ENCODE data around the gene VSTM2B.

The VSTM2B gene

DNA sequence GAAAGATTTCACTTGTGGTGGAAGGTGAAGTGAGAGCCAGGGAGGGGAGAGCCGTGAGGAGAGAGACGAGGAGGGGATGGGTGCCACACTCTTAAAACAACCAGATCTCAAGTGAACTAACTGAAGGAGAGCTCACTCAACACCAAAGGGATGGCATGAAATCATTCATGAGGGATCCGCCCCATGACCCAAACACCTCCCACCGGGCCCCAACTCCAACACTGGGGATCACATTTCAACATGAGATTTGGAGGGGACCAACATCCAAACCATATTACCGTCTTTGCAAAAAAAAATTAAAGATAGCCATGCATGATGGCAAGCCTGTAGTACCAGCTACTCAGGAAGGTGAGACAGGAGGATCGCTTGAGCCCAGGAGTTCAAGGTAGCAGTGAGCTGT is 45.4 kb downstream of the VSTM2B start:
- no peak for DNase-seq (ENCODE audit: low spot score in 2 of 2)
- Histone ChIP-seq H3K36me3 (replicated peaks) (no peaks in the 10 kb centered on the region), H3K4me1 (no peaks in the 10 kb centered on the region), H3K9me3 (no peaks in the 10 kb centered on the region), H3K4me3 (no peak overlapping the region), H3K27me3 (ENCODE audit: low read depth) (peaks cover 30% of the 10 kb centered on the region)
- in situ Hi-C loops (cut with MboI; ENCODE audit: low sequenced_read_pairs), result no loop called here

GRCh38 chr19:29573486-29573885 is 47.7 kb downstream of the VSTM2B start:
- in situ Hi-C loops (cut with MboI; ENCODE audit: low sequenced_read_pairs), result no loop called here
- DNase-seq (ENCODE audit: low spot score in 2 of 2), result no peak
- Histone ChIP-seq H3K36me3 (replicated peaks) (no peaks in the 10 kb centered on the region), H3K4me3 (no peak overlapping the region), H3K9me3 (no peaks in the 10 kb centered on the region), H3K4me1 (no peaks in the 10 kb centered on the region), H3K27me3 (ENCODE audit: low read depth) (peaks cover 38% of the 10 kb centered on the region)

- in situ Hi-C loops (cut with MboI; ENCODE audit: low sequenced_read_pairs), result no loop called here
- Histone ChIP-seq H3K4me1 (no peaks in the 10 kb centered on the region), H3K9me3 (no peaks in the 10 kb centered on the region), H3K27me3 (ENCODE audit: low read depth) (peaks cover 38% of the 10 kb centered on the region), H3K36me3 (replicated peaks) (no peaks in the 10 kb centered on the region), H3K4me3 (no peak overlapping the region)
- no peak for DNase-seq (ENCODE audit: low spot score in 2 of 2)
Observed at GRCh38 chr19:29574510-29574909, 48.7 kb downstream of the VSTM2B start.

DNA sequence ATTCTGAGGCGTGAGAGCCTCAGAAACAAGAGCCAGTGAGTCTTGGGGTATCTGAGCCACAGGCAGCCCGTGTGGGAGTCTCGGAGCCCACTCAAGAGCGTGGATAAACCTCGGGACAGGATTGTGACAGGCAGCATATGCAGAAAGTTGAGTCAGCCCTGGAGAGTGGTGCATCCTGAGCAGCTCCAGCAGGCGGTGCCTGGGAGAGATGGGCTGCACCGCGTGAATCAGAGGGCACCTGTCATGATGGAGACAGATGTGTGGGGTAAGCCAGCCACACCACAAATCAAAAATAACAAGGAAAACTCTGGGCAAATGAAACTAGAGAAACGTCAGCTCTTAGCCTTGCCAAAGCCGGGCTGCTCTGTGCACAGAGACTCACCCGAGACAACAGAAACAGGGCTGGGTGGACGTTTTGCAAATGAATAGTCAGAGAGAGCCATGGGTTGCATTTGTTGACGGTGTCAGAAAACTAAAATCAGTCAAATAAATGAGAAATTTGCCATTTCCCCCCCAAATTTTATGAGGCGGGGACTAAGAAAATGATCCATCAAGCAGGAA is 50.3 kb downstream of the VSTM2B start:
- in situ Hi-C loops (cut with MboI; ENCODE audit: low sequenced_read_pairs), result no loop called here
- H3K27me3 ChIP-seq (ENCODE audit: low read depth), result peaks cover 38% of the 10 kb centered on the region
- DNase-seq (ENCODE audit: low spot score in 2 of 2), result no peak

DNA sequence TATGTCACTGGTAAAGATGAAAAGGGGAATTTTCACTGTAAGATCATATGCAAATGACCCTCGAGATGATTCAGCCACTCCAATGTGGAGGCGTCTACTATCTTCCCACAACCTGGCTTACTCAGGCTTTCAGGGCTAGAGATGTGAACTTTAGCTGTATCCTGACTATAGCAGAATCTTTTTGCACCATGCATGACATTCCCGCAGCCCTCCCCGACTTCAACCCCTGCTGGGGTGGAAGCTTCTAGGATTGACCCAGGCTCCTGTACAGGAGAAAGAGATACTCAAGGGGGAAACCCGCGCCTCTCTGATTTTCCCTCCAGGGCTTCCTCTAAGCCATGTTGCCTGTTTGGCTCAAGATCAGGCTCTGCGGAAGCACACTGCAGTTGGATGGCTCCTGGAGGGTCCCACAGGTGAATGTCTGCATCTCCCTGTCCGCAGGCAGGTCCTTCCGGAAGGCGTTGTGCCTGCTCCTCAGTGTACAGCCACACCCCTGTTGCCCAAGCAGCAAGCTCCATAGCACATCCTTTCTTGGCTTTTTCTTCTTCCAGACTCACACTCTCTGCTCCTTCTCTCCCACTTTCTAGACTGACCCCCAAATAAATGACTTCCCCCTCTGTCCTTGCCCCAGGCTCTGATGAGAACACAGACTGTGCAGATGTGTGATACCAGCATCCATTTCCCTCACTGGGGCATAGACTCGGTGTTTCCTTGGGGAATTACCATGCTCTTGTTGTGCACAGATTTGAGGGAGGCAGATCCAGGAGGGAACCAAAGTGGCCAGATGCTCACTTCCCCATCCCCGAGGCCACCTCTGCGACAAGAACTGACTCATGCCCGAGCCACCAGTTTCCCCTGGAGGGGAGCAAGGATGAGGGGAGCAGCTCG is 51.2 kb downstream of the VSTM2B start:
- Histone ChIP-seq H3K4me3 (no peak overlapping the region), H3K9me3 (no peaks in the 10 kb centered on the region), H3K27me3 (ENCODE audit: low read depth) (peaks cover 34% of the 10 kb centered on the region), H3K36me3 (replicated peaks) (no peaks in the 10 kb centered on the region), H3K4me1 (no peaks in the 10 kb centered on the region)
- no peak for DNase-seq (ENCODE audit: low spot score in 2 of 2)
- in situ Hi-C loops (cut with MboI; ENCODE audit: low sequenced_read_pairs), result no loop called here

More for the DNA sequence above, 50.3 kb downstream of the VSTM2B start:
- H3K4me1 ChIP-seq, result no peaks in the 10 kb centered on the region
- no peaks in the 10 kb centered on the region for H3K36me3 ChIP-seq (replicated peaks)
- no peaks in the 10 kb centered on the region for H3K9me3 ChIP-seq
- no peak overlapping the region for H3K4me3 ChIP-seq

DNA sequence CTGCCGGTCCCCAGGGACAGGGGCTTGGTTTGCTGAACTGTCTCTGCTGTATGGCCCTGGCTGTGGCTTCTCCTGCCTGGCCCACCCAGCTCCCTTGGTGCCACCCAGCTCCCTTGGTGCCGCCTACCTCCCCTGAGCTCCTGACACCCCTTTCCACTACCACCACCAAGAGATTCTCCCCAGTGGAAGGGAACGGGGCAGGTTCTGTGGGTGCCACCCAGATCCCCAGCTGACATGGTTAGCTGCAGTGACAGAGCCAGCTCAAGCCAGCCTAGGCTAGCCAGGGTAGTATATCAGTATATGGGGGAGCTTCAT is 51.8 kb downstream of the VSTM2B start:
- no peaks in the 10 kb centered on the region for H3K4me1 ChIP-seq
- no peaks in the 10 kb centered on the region for H3K9me3 ChIP-seq
- no peak for DNase-seq (ENCODE audit: low spot score in 2 of 2)
- H3K4me3 ChIP-seq, result no peak overlapping the region
- H3K27me3 ChIP-seq (ENCODE audit: low read depth), result peaks cover 34% of the 10 kb centered on the region
- H3K36me3 ChIP-seq (replicated peaks), result no peaks in the 10 kb centered on the region
- in situ Hi-C loops (cut with MboI; ENCODE audit: low sequenced_read_pairs), result no loop called here

GRCh38 chr19:29578349-29578748 is 52.6 kb downstream of the VSTM2B start:
- Histone ChIP-seq H3K36me3 (replicated peaks) (no peaks in the 10 kb centered on the region), H3K9me3 (no peaks in the 10 kb centered on the region), H3K4me1 (no peaks in the 10 kb centered on the region), H3K27me3 (ENCODE audit: low read depth) (peaks cover 31% of the 10 kb centered on the region), H3K4me3 (no peak overlapping the region)
- in situ Hi-C loops (cut with MboI; ENCODE audit: low sequenced_read_pairs), result no loop called here
- no peak for DNase-seq (ENCODE audit: low spot score in 2 of 2)

DNA sequence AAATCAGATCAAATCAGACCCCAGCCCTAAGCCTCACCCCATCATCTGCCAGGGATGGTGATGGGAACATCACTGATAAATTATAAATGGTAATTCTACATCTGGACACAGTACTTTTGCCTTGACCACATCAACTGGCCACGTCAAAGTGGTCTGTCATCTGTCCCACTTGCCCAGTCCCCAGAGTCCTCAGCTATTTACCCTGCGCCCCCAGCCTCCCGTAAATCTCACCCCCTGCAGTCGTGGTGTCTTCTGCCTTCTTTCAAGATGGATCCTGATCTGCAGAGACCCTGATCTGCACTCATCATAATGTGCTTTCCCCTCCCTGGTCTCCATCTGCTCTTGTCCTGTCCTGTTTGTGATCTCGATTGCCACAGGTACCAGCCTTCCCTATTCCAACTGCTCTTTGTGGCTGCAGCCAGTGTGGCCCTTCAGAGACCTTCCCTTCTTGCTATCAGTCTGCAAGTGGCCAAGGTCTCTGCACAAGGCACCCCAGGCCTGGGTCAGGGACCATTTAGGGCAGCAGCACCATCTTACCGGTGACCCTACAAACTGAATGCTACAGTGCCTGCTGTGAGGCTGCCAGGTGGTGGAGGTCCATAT is 53.6 kb downstream of the VSTM2B start:
- Histone ChIP-seq H3K36me3 (replicated peaks) (no peaks in the 10 kb centered on the region), H3K9me3 (no peaks in the 10 kb centered on the region), H3K27me3 (ENCODE audit: low read depth) (peaks cover 26% of the 10 kb centered on the region), H3K4me1 (no peaks in the 10 kb centered on the region), H3K4me3 (no peak overlapping the region)
- in situ Hi-C loops (cut with MboI; ENCODE audit: low sequenced_read_pairs), result no loop called here
- no peak for DNase-seq (ENCODE audit: low spot score in 2 of 2)

- H3K4me3 ChIP-seq, result no peak overlapping the region
- no peaks in the 10 kb centered on the region for H3K4me1 ChIP-seq
- in situ Hi-C loops (cut with MboI; ENCODE audit: low sequenced_read_pairs), result no loop called here
- DNase-seq (ENCODE audit: low spot score in 2 of 2), result no peak
- peaks cover 6% of the 10 kb centered on the region; the same call in 1 of the 2 replicates for H3K27me3 ChIP-seq (ENCODE audit: low read depth)
- H3K9me3 ChIP-seq, result no peaks in the 10 kb centered on the region
- H3K36me3 ChIP-seq (replicated peaks), result no peaks in the 10 kb centered on the region
Observed at GRCh38 chr19:29581398-29581797, 55.6 kb downstream of the VSTM2B start.

DNA sequence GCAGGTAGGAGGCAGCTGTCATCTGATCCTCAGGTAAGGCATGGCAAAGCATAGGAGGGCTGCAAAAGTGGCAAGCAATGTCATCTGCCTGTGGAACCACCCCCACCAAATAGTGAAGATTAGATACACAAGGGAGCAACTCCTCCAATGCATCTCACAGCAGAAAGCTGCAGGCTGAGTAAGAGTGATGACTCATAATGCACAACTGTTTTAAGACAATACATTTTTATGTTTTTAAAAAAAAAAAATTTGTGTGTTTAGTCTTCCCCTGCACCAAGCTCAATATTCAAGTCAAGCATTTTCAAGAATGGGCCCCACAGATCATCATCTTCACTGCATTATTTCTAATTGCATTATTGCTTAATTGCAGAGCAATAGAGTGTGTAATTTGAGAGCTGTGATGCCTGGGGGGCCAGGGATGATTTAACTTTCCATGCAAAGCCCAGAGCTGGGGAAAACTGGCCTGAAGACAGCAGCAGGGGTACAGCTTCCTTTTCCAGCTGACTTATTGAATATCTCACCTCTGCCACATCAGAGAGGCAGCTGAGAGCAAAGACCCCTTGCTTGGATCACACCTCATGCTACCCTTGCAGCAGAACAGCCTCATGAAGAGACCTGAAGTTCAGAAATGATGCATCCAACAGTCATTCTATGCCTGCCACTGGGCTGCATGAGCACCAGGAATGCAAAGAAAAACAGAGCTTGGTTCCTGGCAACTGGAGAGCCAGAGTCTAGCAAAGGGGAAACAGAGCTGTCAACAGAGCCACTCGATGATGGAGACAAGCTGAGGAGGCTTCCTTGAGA is 57.6 kb downstream of the VSTM2B start:
- H3K9me3 ChIP-seq, result no peaks in the 10 kb centered on the region; the same call in 1 of the 2 replicates
- no peaks in the 10 kb centered on the region for H3K27me3 ChIP-seq (ENCODE audit: low read depth)
- H3K4me1 ChIP-seq, result no peaks in the 10 kb centered on the region
- no peak for DNase-seq (ENCODE audit: low spot score in 2 of 2)
- no peak overlapping the region for H3K4me3 ChIP-seq
- in situ Hi-C loops (cut with MboI; ENCODE audit: low sequenced_read_pairs), result no loop called here
- H3K36me3 ChIP-seq (replicated peaks), result no peaks in the 10 kb centered on the region

- in situ Hi-C loops (cut with MboI; ENCODE audit: low sequenced_read_pairs), result no loop called here
- DNase-seq (ENCODE audit: low spot score in 2 of 2), result no peak
- no peaks in the 10 kb centered on the region; the same call in 1 of the 2 replicates for H3K9me3 ChIP-seq
- no peak overlapping the region for H3K4me3 ChIP-seq
- no peaks in the 10 kb centered on the region for H3K27me3 ChIP-seq (ENCODE audit: low read depth)
- no peaks in the 10 kb centered on the region for H3K36me3 ChIP-seq (replicated peaks)
- no peaks in the 10 kb centered on the region for H3K4me1 ChIP-seq
Observed at GRCh38 chr19:29586401-29586800, 60.6 kb downstream of the VSTM2B start.

DNA sequence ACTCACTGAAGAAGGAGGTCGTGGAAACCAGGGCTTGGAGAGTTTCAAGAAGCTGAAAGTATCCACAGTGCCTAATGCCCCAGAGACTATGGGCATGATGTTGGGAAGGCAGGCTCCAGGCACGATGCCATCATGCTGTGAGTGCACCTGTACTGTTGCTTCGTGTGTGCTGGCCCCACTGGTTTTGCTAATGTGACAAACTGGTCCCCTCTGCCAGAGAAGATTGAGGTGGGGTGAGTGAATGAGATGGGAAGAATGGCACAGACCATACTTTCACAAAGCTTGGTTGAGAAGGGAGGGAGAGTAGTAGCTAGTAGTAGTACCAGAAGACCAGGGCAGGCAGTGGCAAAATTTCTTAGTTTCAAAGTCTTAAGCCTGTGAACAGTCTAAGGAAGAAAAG is 61.3 kb downstream of the VSTM2B start:
- Histone ChIP-seq H3K9me3 (no peaks in the 10 kb centered on the region; the same call in 1 of the 2 replicates), H3K4me3 (no peak overlapping the region), H3K36me3 (replicated peaks) (no peaks in the 10 kb centered on the region), H3K27me3 (ENCODE audit: low read depth) (no peaks in the 10 kb centered on the region), H3K4me1 (no peaks in the 10 kb centered on the region)
- DNase-seq (ENCODE audit: low spot score in 2 of 2), result no peak
- in situ Hi-C loops (cut with MboI; ENCODE audit: low sequenced_read_pairs), result no loop called here

- Histone ChIP-seq H3K9me3 (no peaks in the 10 kb centered on the region; the same call in 1 of the 2 replicates), H3K4me1 (no peaks in the 10 kb centered on the region), H3K27me3 (ENCODE audit: low read depth) (no peaks in the 10 kb centered on the region), H3K36me3 (replicated peaks) (no peaks in the 10 kb centered on the region), H3K4me3 (no peak overlapping the region)
- no peak for DNase-seq (ENCODE audit: low spot score in 2 of 2)
- in situ Hi-C loops (cut with MboI; ENCODE audit: low sequenced_read_pairs), result no loop called here
Observed at GRCh38 chr19:29587518-29587986, 61.8 kb downstream of the VSTM2B start.

Data from HAP-1 (cell line).